ENCODE measurements around the gene STARD9.

DNA sequence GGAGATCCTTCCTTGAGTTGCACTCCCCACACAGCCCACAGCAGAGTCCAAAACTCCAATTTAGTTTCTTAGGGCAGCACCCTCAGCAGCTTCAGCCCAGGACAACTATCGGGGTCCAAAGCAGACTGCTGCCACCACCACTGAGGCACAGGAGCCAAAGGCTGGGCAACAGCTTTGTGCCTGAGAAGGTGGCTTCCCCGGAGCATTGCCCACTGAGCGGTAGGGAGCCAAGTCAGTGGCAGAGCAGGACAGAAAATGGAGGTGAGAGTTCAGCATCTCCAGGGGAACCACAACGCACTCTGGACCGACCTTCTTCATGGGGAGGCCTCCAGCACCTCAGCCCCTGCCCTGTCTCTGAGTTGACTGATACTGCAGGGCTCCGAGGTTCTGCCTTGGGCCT lies 118.1 kb downstream of the STARD9 start:
- TF ChIP-seq POLR2A (IDR thresholded peaks at IDR 0.05; ENCODE audit: borderline replicate concordance, extremely low read depth, insufficient read depth, insufficient read length) (no peak), CTCF (IDR thresholded peaks at IDR 0.05 in 2 of 3, conservative IDR thresholded peaks at IDR 0.05 in 1 of 3; ENCODE audit: borderline replicate concordance in 1 of 3, insufficient read depth in 1 of 3, low read depth in 2 of 3, low read length in 2 of 3) (no peak), SIN3A (IDR thresholded peaks at IDR 0.05; ENCODE audit: low read depth) (no peak), YY1 (IDR thresholded peaks at IDR 0.05; ENCODE audit: extremely low read depth, insufficient replicate concordance, low read depth, low read length) (no peak), JUND (IDR thresholded peaks at IDR 0.05) (no peak), ZNF274 (IDR thresholded peaks at IDR 0.05; ENCODE audit: low read depth, low read length) (no peak), POLR2AphosphoS5 (IDR thresholded peaks at IDR 0.05; ENCODE audit: low read depth, low read length) (no peak), TCF7L2 (IDR thresholded peaks at IDR 0.05; ENCODE audit: borderline replicate concordance, extremely low read depth, insufficient read depth, insufficient read length) (no peak), EZH2phosphoT487 (IDR thresholded peaks at IDR 0.05; ENCODE audit: borderline replicate concordance) (no peak)
- TF ChIP-seq, protein P1, sequence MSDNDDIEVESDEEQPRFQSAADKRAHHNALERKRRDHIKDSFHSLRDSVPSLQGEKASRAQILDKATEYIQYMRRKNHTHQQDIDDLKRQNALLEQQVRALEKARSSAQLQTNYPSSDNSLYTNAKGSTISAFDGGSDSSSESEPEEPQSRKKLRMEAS (IDR thresholded peaks at IDR 0.05): no peak
- TF ChIP-seq, protein P2, sequence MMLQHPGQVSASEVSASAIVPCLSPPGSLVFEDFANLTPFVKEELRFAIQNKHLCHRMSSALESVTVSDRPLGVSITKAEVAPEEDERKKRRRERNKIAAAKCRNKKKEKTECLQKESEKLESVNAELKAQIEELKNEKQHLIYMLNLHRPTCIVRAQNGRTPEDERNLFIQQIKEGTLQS (IDR thresholded peaks at IDR 0.05): no peak
